SIG-M5 treated with dmso at 0.1 percent for 504 hours (cell line): ENCODE data around the gene KMO.

Experiments
- DNase-seq: peaks from one replicate; lab custom pipeline; 2025; ENCODE audit not compliant: unreplicated experiment; lab: John Stamatoyannopoulos, UW

Gene KMO

GRCh38 chr1:241624935-241625334 lies 92.8 kb downstream of the KMO start:
- no peak for DNase-seq

- peak; percentile 46 for DNase-seq
Measured at GRCh38 chr1:241627453-241628259, 95.5 kb downstream of the KMO start.

- DNase-seq: no peak
Measured at GRCh38 chr1:241630005-241630404, 97.8 kb downstream of the KMO start.

- DNase-seq: no peak
Measured at GRCh38 chr1:241630476-241630875, 98.3 kb downstream of the KMO start.

GRCh38 chr1:241630899-241631298 lies 98.7 kb downstream of the KMO start:
- DNase-seq: no peak

GRCh38 chr1:241631674-241632073 lies 99.5 kb downstream of the KMO start:
- DNase-seq: no peak

GRCh38 chr1:241632987-241633386 lies 100.8 kb downstream of the KMO start:
- DNase-seq: no peak

GRCh38 chr1:241635556-241636152 lies 103.5 kb downstream of the KMO start:
- no peak for DNase-seq

- DNase-seq: no peak
Measured at GRCh38 chr1:241636291-241636690, 104.1 kb downstream of the KMO start.

GRCh38 chr1:241637046-241637590 lies 104.9 kb downstream of the KMO start:
- DNase-seq: no peak

- peak; percentile 75 for DNase-seq
Measured at GRCh38 chr1:241637604-241638003, 105.4 kb downstream of the KMO start.

GRCh38 chr1:241638099-241638682 lies 106.0 kb downstream of the KMO start:
- peak; percentile 58 for DNase-seq

GRCh38 chr1:241638909-241639622 lies 106.9 kb downstream of the KMO start:
- DNase-seq: peak; percentile 31

- peak; percentile 72 for DNase-seq
Measured at GRCh38 chr1:241639623-241640148, 107.5 kb downstream of the KMO start.

GRCh38 chr1:241640149-241640866 lies 108.1 kb downstream of the KMO start, which contains the start of the genes CHML and OPN3:
Gene CHML (minus strand): TSS chr1:241640369. CDS start chr1:241635766, 4,603 bp downstream.
Gene OPN3 (minus strand): TSS chr1:241640369. CDS start chr1:241640254, 115 bp downstream.
- peak; percentile 87 for DNase-seq

- DNase-seq: peak; percentile 93
Measured at GRCh38 chr1:241640867-241641622, 108.9 kb downstream of the KMO start.

- no peak for DNase-seq
Measured at GRCh38 chr1:241641773-241642592, 109.8 kb downstream of the KMO start.

- no peak for DNase-seq
Measured at GRCh38 chr1:241642593-241642944, 110.4 kb downstream of the KMO start.

GRCh38 chr1:241644259-241644658 lies 112.1 kb downstream of the KMO start:
- DNase-seq: no peak
